ENCODE results near the gene EYS.

DNA sequence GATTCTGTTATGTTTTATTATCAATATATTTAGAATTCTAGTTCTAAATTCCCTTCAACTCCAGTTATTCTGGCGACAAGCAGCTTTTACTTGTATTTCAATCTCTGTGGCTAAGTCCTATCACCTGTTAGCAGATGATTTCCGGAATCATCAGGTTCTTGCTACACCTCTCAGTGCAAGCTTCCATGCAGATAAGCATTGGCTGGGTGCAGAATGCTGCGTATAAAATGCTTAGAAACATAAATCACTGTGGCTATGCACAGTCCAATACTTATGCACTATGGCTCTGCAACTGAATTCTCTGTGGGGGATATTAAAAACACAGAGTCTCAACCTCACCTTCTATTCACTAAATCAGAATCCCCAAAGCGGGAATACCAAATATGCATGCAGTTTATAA, 720.0 kb downstream of the EYS start:
- TF ChIP-seq, protein P1, sequence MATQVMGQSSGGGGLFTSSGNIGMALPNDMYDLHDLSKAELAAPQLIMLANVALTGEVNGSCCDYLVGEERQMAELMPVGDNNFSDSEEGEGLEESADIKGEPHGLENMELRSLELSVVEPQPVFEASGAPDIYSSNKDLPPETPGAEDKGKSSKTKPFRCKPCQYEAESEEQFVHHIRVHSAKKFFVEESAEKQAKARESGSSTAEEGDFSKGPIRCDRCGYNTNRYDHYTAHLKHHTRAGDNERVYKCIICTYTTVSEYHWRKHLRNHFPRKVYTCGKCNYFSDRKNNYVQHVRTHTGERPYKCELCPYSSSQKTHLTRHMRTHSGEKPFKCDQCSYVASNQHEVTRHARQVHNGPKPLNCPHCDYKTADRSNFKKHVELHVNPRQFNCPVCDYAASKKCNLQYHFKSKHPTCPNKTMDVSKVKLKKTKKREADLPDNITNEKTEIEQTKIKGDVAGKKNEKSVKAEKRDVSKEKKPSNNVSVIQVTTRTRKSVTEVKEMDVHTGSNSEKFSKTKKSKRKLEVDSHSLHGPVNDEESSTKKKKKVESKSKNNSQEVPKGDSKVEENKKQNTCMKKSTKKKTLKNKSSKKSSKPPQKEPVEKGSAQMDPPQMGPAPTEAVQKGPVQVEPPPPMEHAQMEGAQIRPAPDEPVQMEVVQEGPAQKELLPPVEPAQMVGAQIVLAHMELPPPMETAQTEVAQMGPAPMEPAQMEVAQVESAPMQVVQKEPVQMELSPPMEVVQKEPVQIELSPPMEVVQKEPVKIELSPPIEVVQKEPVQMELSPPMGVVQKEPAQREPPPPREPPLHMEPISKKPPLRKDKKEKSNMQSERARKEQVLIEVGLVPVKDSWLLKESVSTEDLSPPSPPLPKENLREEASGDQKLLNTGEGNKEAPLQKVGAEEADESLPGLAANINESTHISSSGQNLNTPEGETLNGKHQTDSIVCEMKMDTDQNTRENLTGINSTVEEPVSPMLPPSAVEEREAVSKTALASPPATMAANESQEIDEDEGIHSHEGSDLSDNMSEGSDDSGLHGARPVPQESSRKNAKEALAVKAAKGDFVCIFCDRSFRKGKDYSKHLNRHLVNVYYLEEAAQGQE (IDR thresholded peaks at IDR 0.05; ENCODE audit: low read depth): no peak
- TF ChIP-seq, protein P2, sequence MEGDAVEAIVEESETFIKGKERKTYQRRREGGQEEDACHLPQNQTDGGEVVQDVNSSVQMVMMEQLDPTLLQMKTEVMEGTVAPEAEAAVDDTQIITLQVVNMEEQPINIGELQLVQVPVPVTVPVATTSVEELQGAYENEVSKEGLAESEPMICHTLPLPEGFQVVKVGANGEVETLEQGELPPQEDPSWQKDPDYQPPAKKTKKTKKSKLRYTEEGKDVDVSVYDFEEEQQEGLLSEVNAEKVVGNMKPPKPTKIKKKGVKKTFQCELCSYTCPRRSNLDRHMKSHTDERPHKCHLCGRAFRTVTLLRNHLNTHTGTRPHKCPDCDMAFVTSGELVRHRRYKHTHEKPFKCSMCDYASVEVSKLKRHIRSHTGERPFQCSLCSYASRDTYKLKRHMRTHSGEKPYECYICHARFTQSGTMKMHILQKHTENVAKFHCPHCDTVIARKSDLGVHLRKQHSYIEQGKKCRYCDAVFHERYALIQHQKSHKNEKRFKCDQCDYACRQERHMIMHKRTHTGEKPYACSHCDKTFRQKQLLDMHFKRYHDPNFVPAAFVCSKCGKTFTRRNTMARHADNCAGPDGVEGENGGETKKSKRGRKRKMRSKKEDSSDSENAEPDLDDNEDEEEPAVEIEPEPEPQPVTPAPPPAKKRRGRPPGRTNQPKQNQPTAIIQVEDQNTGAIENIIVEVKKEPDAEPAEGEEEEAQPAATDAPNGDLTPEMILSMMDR (IDR thresholded peaks at IDR 0.05 in 2 of 3, conservative IDR thresholded peaks at IDR 0.05 in 1 of 3; ENCODE audit: borderline replicate concordance in 1 of 3, insufficient read depth in 1 of 3, low read depth in 2 of 3, low read length in 2 of 3): no peak
- no peak for TF ChIP-seq CEBPB (IDR thresholded peaks at IDR 0.05; ENCODE audit: low read depth)
- TF ChIP-seq, protein P3, sequence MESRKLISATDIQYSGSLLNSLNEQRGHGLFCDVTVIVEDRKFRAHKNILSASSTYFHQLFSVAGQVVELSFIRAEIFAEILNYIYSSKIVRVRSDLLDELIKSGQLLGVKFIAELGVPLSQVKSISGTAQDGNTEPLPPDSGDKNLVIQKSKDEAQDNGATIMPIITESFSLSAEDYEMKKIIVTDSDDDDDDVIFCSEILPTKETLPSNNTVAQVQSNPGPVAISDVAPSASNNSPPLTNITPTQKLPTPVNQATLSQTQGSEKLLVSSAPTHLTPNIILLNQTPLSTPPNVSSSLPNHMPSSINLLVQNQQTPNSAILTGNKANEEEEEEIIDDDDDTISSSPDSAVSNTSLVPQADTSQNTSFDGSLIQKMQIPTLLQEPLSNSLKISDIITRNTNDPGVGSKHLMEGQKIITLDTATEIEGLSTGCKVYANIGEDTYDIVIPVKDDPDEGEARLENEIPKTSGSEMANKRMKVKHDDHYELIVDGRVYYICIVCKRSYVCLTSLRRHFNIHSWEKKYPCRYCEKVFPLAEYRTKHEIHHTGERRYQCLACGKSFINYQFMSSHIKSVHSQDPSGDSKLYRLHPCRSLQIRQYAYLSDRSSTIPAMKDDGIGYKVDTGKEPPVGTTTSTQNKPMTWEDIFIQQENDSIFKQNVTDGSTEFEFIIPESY (IDR thresholded peaks at IDR 0.05; ENCODE audit: extremely low read depth, insufficient replicate concordance, low read length): no peak
- no peak for TF ChIP-seq YY1 (IDR thresholded peaks at IDR 0.05; ENCODE audit: extremely low read depth, insufficient replicate concordance, low read depth, low read length)
- no peak for TF ChIP-seq ZFX (IDR thresholded peaks at IDR 0.05)
- TF ChIP-seq EZH2 (IDR thresholded peaks at IDR 0.05): no peak
